Dedifferentiated amniotic fluid mesenchymal stem cell (primary cell): ENCODE results near the gene TEKTIP1.
A peak's percentile ranks its signal among the peaks of the same experiment; 100 is the strongest.
"Not testable (repeated sequence)": the region's sequence is repeated elsewhere in the genome, so short reads cannot be mapped to it uniquely, and the experiment has no call there.

Experiments
- DNase-seq: peaks from one replicate; pipeline ENCODE4 v3.0.0-alpha.2; 2016; ENCODE audit errors: extremely low spot score

TEKTIP1 gene

GRCh38 chr19:3557461-3558248, 18.7 kb downstream of the TEKTIP1 start, which contains the start of gene MFSD12:
Gene MFSD12 (minus strand): TSS chr19:3557586. CDS start chr19:3557403, 183 bp downstream.
- DNase-seq, result peak; percentile 93

- no peak for DNase-seq
Measured at GRCh38 chr19:3563709-3564524, 24.9 kb downstream of the TEKTIP1 start.

GRCh38 chr19:3565139-3565538, 26.2 kb downstream of the TEKTIP1 start:
- DNase-seq, result no peak

GRCh38 chr19:3570042-3570441, 31.1 kb downstream of the TEKTIP1 start:
- not testable (repeated sequence) for DNase-seq

GRCh38 chr19:3570606-3571011, 31.6 kb downstream of the TEKTIP1 start:
- no peak for DNase-seq

GRCh38 chr19:3572132-3572854, 33.3 kb downstream of the TEKTIP1 start:
- DNase-seq, result peak; percentile 99

GRCh38 chr19:3572855-3573161, 33.8 kb downstream of the TEKTIP1 start, which contains the start of gene HMG20B:
Gene HMG20B (plus strand): TSS chr19:3572944. CDS start chr19:3573310, 366 bp downstream.
- DNase-seq, result no peak

GRCh38 chr19:3573162-3573857, 34.3 kb downstream of the TEKTIP1 start:
- no peak for DNase-seq

- peak; percentile 87 for DNase-seq
Measured at GRCh38 chr19:3573858-3574637, 35.1 kb downstream of the TEKTIP1 start.

- DNase-seq, result no peak
Measured at GRCh38 chr19:3575260-3575741, 36.3 kb downstream of the TEKTIP1 start.

- DNase-seq, result no peak
Measured at GRCh38 chr19:3575949-3576673, 37.1 kb downstream of the TEKTIP1 start.

GRCh38 chr19:3576696-3577443, 37.9 kb downstream of the TEKTIP1 start:
- no peak for DNase-seq

GRCh38 chr19:3577723-3578344, 38.9 kb downstream of the TEKTIP1 start:
- no peak for DNase-seq

GRCh38 chr19:3578390-3578789, 39.4 kb downstream of the TEKTIP1 start:
- no peak for DNase-seq

GRCh38 chr19:3580156-3580934, 41.4 kb downstream of the TEKTIP1 start:
- DNase-seq, result peak; percentile 76

GRCh38 chr19:3581792-3582191, 42.8 kb downstream of the TEKTIP1 start:
- not testable (repeated sequence) for DNase-seq

- not testable (repeated sequence) for DNase-seq
Measured at GRCh38 chr19:3584036-3584802, 45.2 kb downstream of the TEKTIP1 start.
